SJSA1 (cell line): Measurements from ENCODE around the gene FAAP20. TPM values are rescaled to one million over a fixed set of nuclear protein-coding genes. Genes with fewer than 3 reads are reported as not detected.

Experiments used
- DNase-seq, 2 experiments: peaks; one replicate each; pipeline ENCODE4 v3.0.0-alpha.2; 2015 to 2020; ENCODE audit warnings: low spot score in 2 of 2, low read depth in 1 of 2
- H3K27ac ChIP-seq: fragments of 250-450 bp; sonication (Bioruptor Pico); 2 replicates; pipeline ENCODE4 v1.5.1; 2020; ENCODE audit warnings: mild to moderate bottlenecking, moderate library complexity
- H3K27me3 ChIP-seq: fragments of 250-450 bp; sonication (Bioruptor Pico); replicated peaks from 2 replicates; pipeline ENCODE4 v1.5.1; 2020; ENCODE audit warnings: mild to moderate bottlenecking, moderate library complexity
- H3K36me3 ChIP-seq: fragments of 250-450 bp; sonication (Bioruptor Pico); 2 replicates; pipeline ENCODE4 v1.5.1; 2020; ENCODE audit warnings: mild to moderate bottlenecking
- H3K4me1 ChIP-seq: fragments of 250-450 bp; sonication (Bioruptor Pico); replicated peaks from 2 replicates; pipeline ENCODE4 v1.6.1; 2021; ENCODE audit warnings: mild to moderate bottlenecking
- H3K4me3 ChIP-seq: fragments of 250-450 bp; sonication (Bioruptor Pico); 2 replicates; pipeline ENCODE4 v1.5.1; 2020; ENCODE audit warnings: mild to moderate bottlenecking
- H3K9me3 ChIP-seq: fragments of 250-450 bp; sonication (Bioruptor Pico); replicated peaks from 2 replicates; pipeline ENCODE4 v1.5.1; 2020; ENCODE audit warnings: mild to moderate bottlenecking
- total RNA-seq: library from RNA; depleted of rRNA; stranded (reverse); fragments of >200 nt; shearing (Covaris generic); gene quantifications from 2 replicates; pipeline ENCODE4 v1.2.3, GENCODE V29; 2014; rRNA removed

FAAP20 gene
- 39.2 and 48.6 TPM in 2 replicates for total RNA-seq

GRCh38 chr1:2194319-2194897 lies at the start of gene FAAP20:
FAAP20 (minus strand) TSS chr1:2194772; CDS start chr1:2194749, 23 bp downstream.
- no peaks in the 10 kb centered on the region for H3K27me3 ChIP-seq
- H3K36me3 ChIP-seq, result peaks cover 29% of the 10 kb centered on the region
- H3K4me3 ChIP-seq, result peak within 1 kb of the TSS; percentile 58
- peak in 1 of 2 experiments; percentile 66 for DNase-seq
- no peaks in the 10 kb centered on the region for H3K9me3 ChIP-seq
- peak within 1 kb of the TSS; percentile 81 for H3K27ac ChIP-seq
- peaks cover 36% of the 10 kb centered on the region for H3K4me1 ChIP-seq

- Histone ChIP-seq H3K36me3 (peaks cover 43% of the 10 kb centered on the region), H3K9me3 (no peaks in the 10 kb centered on the region), H3K4me1 (peaks cover 20% of the 10 kb centered on the region), H3K27ac (no peak overlapping the region), H3K4me3 (no peak overlapping the region), H3K27me3 (no peaks in the 10 kb centered on the region)
- no peak for DNase-seq
Observed at GRCh38 chr1:2242814-2243725, 48.5 kb upstream of the FAAP20 start.

- DNase-seq, result no peak
- Histone ChIP-seq H3K27me3 (no peaks in the 10 kb centered on the region), H3K9me3 (no peaks in the 10 kb centered on the region), H3K4me3 (no peak overlapping the region), H3K27ac (no peak overlapping the region), H3K4me1 (peaks cover 15% of the 10 kb centered on the region), H3K36me3 (peaks cover 44% of the 10 kb centered on the region)
Observed at GRCh38 chr1:2241820-2242219, 47.2 kb upstream of the FAAP20 start.

GRCh38 chr1:2240270-2241156 lies 45.9 kb upstream of the FAAP20 start:
- H3K27ac ChIP-seq, result no peak overlapping the region
- peaks cover 2% of the 10 kb centered on the region for H3K4me1 ChIP-seq
- no peak overlapping the region for H3K4me3 ChIP-seq
- H3K27me3 ChIP-seq, result no peaks in the 10 kb centered on the region
- peaks cover 44% of the 10 kb centered on the region for H3K36me3 ChIP-seq
- no peak for DNase-seq
- H3K9me3 ChIP-seq, result no peaks in the 10 kb centered on the region

- H3K4me1 ChIP-seq, result peaks cover 2% of the 10 kb centered on the region
- H3K27ac ChIP-seq, result no peak overlapping the region
- H3K9me3 ChIP-seq, result no peaks in the 10 kb centered on the region
- H3K4me3 ChIP-seq, result no peak overlapping the region
- peaks cover 44% of the 10 kb centered on the region for H3K36me3 ChIP-seq
- H3K27me3 ChIP-seq, result no peaks in the 10 kb centered on the region
- no peak for DNase-seq
Observed at GRCh38 chr1:2239384-2239985, 44.9 kb upstream of the FAAP20 start.

GRCh38 chr1:2239013-2239370 lies 44.4 kb upstream of the FAAP20 start:
- no peak overlapping the region for H3K4me3 ChIP-seq
- H3K27ac ChIP-seq, result no peak overlapping the region
- no peaks in the 10 kb centered on the region for H3K9me3 ChIP-seq
- no peak for DNase-seq
- peaks cover 44% of the 10 kb centered on the region for H3K36me3 ChIP-seq
- H3K27me3 ChIP-seq, result no peaks in the 10 kb centered on the region
- peaks cover 7% of the 10 kb centered on the region for H3K4me1 ChIP-seq

- H3K36me3 ChIP-seq, result peaks cover 44% of the 10 kb centered on the region
- peaks cover 8% of the 10 kb centered on the region for H3K4me1 ChIP-seq
- no peaks in the 10 kb centered on the region for H3K27me3 ChIP-seq
- no peaks in the 10 kb centered on the region for H3K9me3 ChIP-seq
- H3K27ac ChIP-seq, result no peak overlapping the region
- H3K4me3 ChIP-seq, result no peak overlapping the region
- DNase-seq, result no peak
Observed at GRCh38 chr1:2238361-2239012, 43.9 kb upstream of the FAAP20 start.

- Histone ChIP-seq H3K27ac (no peak overlapping the region), H3K36me3 (peaks cover 40% of the 10 kb centered on the region), H3K4me3 (no peak overlapping the region), H3K4me1 (peaks cover 8% of the 10 kb centered on the region), H3K27me3 (no peaks in the 10 kb centered on the region), H3K9me3 (no peaks in the 10 kb centered on the region)
- no peak for DNase-seq
Observed at GRCh38 chr1:2237773-2238172, 43.2 kb upstream of the FAAP20 start.

GRCh38 chr1:2236695-2237677 lies 42.4 kb upstream of the FAAP20 start:
- Histone ChIP-seq H3K9me3 (no peaks in the 10 kb centered on the region; the same call in 1 of the 2 replicates), H3K36me3 (peaks cover 47% of the 10 kb centered on the region), H3K27ac (no peak overlapping the region), H3K4me3 (no peak overlapping the region), H3K4me1 (peaks cover 15% of the 10 kb centered on the region), H3K27me3 (no peaks in the 10 kb centered on the region)
- DNase-seq, result peak in 1 of 2 experiments; percentile 36

- Histone ChIP-seq H3K27me3 (no peaks in the 10 kb centered on the region), H3K4me1 (peaks cover 30% of the 10 kb centered on the region), H3K9me3 (no peaks in the 10 kb centered on the region; the same call in 1 of the 2 replicates), H3K4me3 (no peak overlapping the region), H3K27ac (no peak overlapping the region), H3K36me3 (peaks cover 49% of the 10 kb centered on the region)
- peak in 1 of 2 experiments; percentile 41 for DNase-seq
Observed at GRCh38 chr1:2235300-2235998, 40.9 kb upstream of the FAAP20 start.

- no peak overlapping the region for H3K4me3 ChIP-seq
Observed at GRCh38 chr1:2234762-2235113, 40.2 kb upstream of the FAAP20 start.

More at GRCh38 chr1:2234762-2235113, 40.2 kb upstream of the FAAP20 start:
- DNase-seq, result peak in 1 of 2 experiments; percentile 36
- H3K36me3 ChIP-seq, result peaks cover 53% of the 10 kb centered on the region
- no peaks in the 10 kb centered on the region; the same call in 1 of the 2 replicates for H3K9me3 ChIP-seq
- peaks cover 37% of the 10 kb centered on the region for H3K4me1 ChIP-seq
- no peaks in the 10 kb centered on the region for H3K27me3 ChIP-seq
- no peak overlapping the region for H3K27ac ChIP-seq
